Measurements from ENCODE around the gene HMGN1. TPM values are rescaled to one million over a fixed set of nuclear protein-coding genes. Genes with fewer than 3 reads are reported as not detected.

The HMGN1 gene
- total RNA-seq, 1 experiment from 2014 or later, result 335 TPM

GRCh38 chr21:39325458-39325857 is 23.4 kb downstream of the HMGN1 start:
- Histone ChIP-seq H3K4me1 (ENCODE audit: insufficient read depth, low read length) (peaks cover 17% of the 10 kb centered on the region), H3K9ac (ENCODE audit: low read length) (no peak overlapping the region), H3K4me3 (ENCODE audit: low read length) (no peak overlapping the region), H3K27me3 (ENCODE audit: low read length) (no peaks in the 10 kb centered on the region), H2AFZ (ENCODE audit: low read length) (no peak overlapping the region), H3K36me3 (ENCODE audit: low read depth, low read length) (no peaks in the 10 kb centered on the region), H3K4me2 (ENCODE audit: low read length) (no peak overlapping the region), H3K9me2 (replicated peaks; ENCODE audit: low read length) (no peaks in the 10 kb centered on the region), H3F3A (ENCODE audit: low read length, unreplicated experiment) (peaks cover 4% of the 10 kb centered on the region), H3K9me3 (ENCODE audit: low read length) (no peaks in the 10 kb centered on the region), H4K20me1 (ENCODE audit: low read length) (no peaks in the 10 kb centered on the region), H3K79me2 (ENCODE audit: low read length) (peaks cover under 1% of the 10 kb centered on the region; the same call in 1 of the 2 replicates), H3K27ac (ENCODE audit: low read length) (no peak overlapping the region)
- no peak for TF ChIP-seq EZH2phosphoT487 (IDR thresholded peaks at IDR 0.05; ENCODE audit: borderline replicate concordance, low read length)
- no peak for TF ChIP-seq EZH2 (IDR thresholded peaks at IDR 0.05; ENCODE audit: low read length, unreplicated experiment)
- TF ChIP-seq CTCF (conservative IDR thresholded peaks at IDR 0.05; ENCODE audit: low read depth, low read length), result no peak
- no TSS peak for BruUV-seq (replicated peaks)
- POLR2A ChIA-PET (ENCODE audit: unreplicated experiment), result no interaction called here
- DNase-seq (no peak), ATAC-seq (no peak)
- intact Hi-C loops (cut with micrococcal nuclease), result no loop called here
- CTCF ChIA-PET, result no interaction called here

GRCh38 chr21:39321424-39321823 is 27.5 kb downstream of the HMGN1 start:
- Histone ChIP-seq H3F3A (ENCODE audit: low read length, unreplicated experiment) (peaks cover 4% of the 10 kb centered on the region), H3K36me3 (ENCODE audit: low read depth, low read length) (no peaks in the 10 kb centered on the region), H2AFZ (ENCODE audit: low read length) (peak overlapping the region; percentile 47), H3K4me1 (ENCODE audit: insufficient read depth, low read length) (peaks cover 38% of the 10 kb centered on the region), H3K27ac (ENCODE audit: low read length) (peak overlapping the region; percentile 68), H3K27me3 (ENCODE audit: low read length) (no peaks in the 10 kb centered on the region), H3K9me3 (ENCODE audit: low read length) (no peaks in the 10 kb centered on the region), H3K4me2 (ENCODE audit: low read length) (peak overlapping the region; percentile 62), H3K79me2 (ENCODE audit: low read length) (peaks cover 7% of the 10 kb centered on the region; the same call in 1 of the 2 replicates), H3K9me2 (replicated peaks; ENCODE audit: low read length) (no peaks in the 10 kb centered on the region), H3K9ac (ENCODE audit: low read length) (no peak overlapping the region), H4K20me1 (ENCODE audit: low read length) (no peaks in the 10 kb centered on the region), H3K4me3 (ENCODE audit: low read length) (peak overlapping the region; percentile 10; the same call in 1 of the 2 replicates)
- ChIA-PET CTCF (no interaction called here), POLR2A (ENCODE audit: unreplicated experiment) (no interaction called here)
- ATAC-seq (peak; percentile 62), DNase-seq (peak; percentile 87)
- TF ChIP-seq CTCF (conservative IDR thresholded peaks at IDR 0.05; ENCODE audit: low read depth, low read length) (no peak), EZH2phosphoT487 (IDR thresholded peaks at IDR 0.05; ENCODE audit: borderline replicate concordance, low read length) (no peak), EZH2 (IDR thresholded peaks at IDR 0.05; ENCODE audit: low read length, unreplicated experiment) (no peak)
- intact Hi-C loops (cut with micrococcal nuclease), result no loop called here
- no TSS peak for BruUV-seq (replicated peaks)

- Histone ChIP-seq H3F3A (ENCODE audit: low read length, unreplicated experiment) (peaks cover 4% of the 10 kb centered on the region), H3K9me3 (ENCODE audit: low read length) (no peaks in the 10 kb centered on the region), H3K27me3 (ENCODE audit: low read length) (no peaks in the 10 kb centered on the region), H3K4me2 (ENCODE audit: low read length) (peak overlapping the region; percentile 61), H3K4me1 (ENCODE audit: insufficient read depth, low read length) (peaks cover 39% of the 10 kb centered on the region), H3K36me3 (ENCODE audit: low read depth, low read length) (no peaks in the 10 kb centered on the region), H3K4me3 (ENCODE audit: low read length) (peak overlapping the region; percentile 30; the same call in 1 of the 2 replicates), H3K9ac (ENCODE audit: low read length) (no peak overlapping the region), H4K20me1 (ENCODE audit: low read length) (no peaks in the 10 kb centered on the region), H3K9me2 (replicated peaks; ENCODE audit: low read length) (no peaks in the 10 kb centered on the region), H2AFZ (ENCODE audit: low read length) (peak overlapping the region; percentile 39; the same call in 1 of the 2 replicates), H3K79me2 (ENCODE audit: low read length) (peaks cover 8% of the 10 kb centered on the region), H3K27ac (ENCODE audit: low read length) (peak overlapping the region; percentile 28)
- ChIA-PET POLR2A (ENCODE audit: unreplicated experiment) (no interaction called here), CTCF (no interaction called here)
- TF ChIP-seq EZH2phosphoT487 (IDR thresholded peaks at IDR 0.05; ENCODE audit: borderline replicate concordance, low read length) (no peak), CTCF (conservative IDR thresholded peaks at IDR 0.05; ENCODE audit: low read depth, low read length) (no peak), EZH2 (IDR thresholded peaks at IDR 0.05; ENCODE audit: low read length, unreplicated experiment) (no peak)
- intact Hi-C loops (cut with micrococcal nuclease), result loop anchor here (10.0 kb wide), 1 partner anchor 125 kb away; the partner anchor contains the start of gene LCA5L
- DNase-seq (peak; percentile 55), ATAC-seq (peak; percentile 21; the same call in 1 of the 2 replicates)
- TSS peak; percentile 45 for BruUV-seq (replicated peaks)
Observed at GRCh38 chr21:39319814-39320332, 29.0 kb downstream of the HMGN1 start.

Measured in PC-3 (cell line).